NCI-H2196 treated with DMSO at 0.1 percent for 48 hours (cell line): ENCODE measurements around the gene RIOK3.
A peak's percentile ranks its signal among the peaks of the same experiment; 100 is the strongest.
"Not testable (repeated sequence)": the region's sequence is repeated elsewhere in the genome, so short reads cannot be mapped to it uniquely, and the experiment has no call there.

Source experiments
- DNase-seq: peaks from one replicate; lab custom pipeline; 2025; ENCODE audit not compliant: unreplicated experiment; lab: John Stamatoyannopoulos, UW

The RIOK3 gene

GRCh38 chr18:23452728-23453679 is at the start of gene RIOK3:
TSS of gene RIOK3 (plus strand) at chr18:23453287. CDS start at chr18:23453440, 153 bp downstream.
- DNase-seq = peak; percentile 95

- DNase-seq = no peak
Observed at GRCh38 chr18:23403310-23403709, 49.8 kb upstream of the RIOK3 start.

GRCh38 chr18:23405636-23406035 is 47.5 kb upstream of the RIOK3 start:
- no peak for DNase-seq

GRCh38 chr18:23406271-23406787 is 46.8 kb upstream of the RIOK3 start:
- no peak for DNase-seq

GRCh38 chr18:23412351-23412964 is 40.6 kb upstream of the RIOK3 start:
- DNase-seq = no peak

GRCh38 chr18:23415515-23415914 is 37.6 kb upstream of the RIOK3 start:
- no peak for DNase-seq

GRCh38 chr18:23416298-23416697 is 36.8 kb upstream of the RIOK3 start:
- DNase-seq = no peak

- DNase-seq = no peak
Observed at GRCh38 chr18:23421277-23421676, 31.8 kb upstream of the RIOK3 start.

GRCh38 chr18:23422751-23423418 is 30.2 kb upstream of the RIOK3 start:
- peak; percentile 31 for DNase-seq

- no peak for DNase-seq
Observed at GRCh38 chr18:23424616-23425015, 28.5 kb upstream of the RIOK3 start.

GRCh38 chr18:23428821-23429220 is 24.3 kb upstream of the RIOK3 start:
- DNase-seq = no peak

- not testable (repeated sequence) for DNase-seq
Observed at GRCh38 chr18:23429538-23429937, 23.5 kb upstream of the RIOK3 start.

- no peak for DNase-seq
Observed at GRCh38 chr18:23433360-23433759, 19.7 kb upstream of the RIOK3 start.

- DNase-seq = peak; percentile 33
Observed at GRCh38 chr18:23437357-23438045, 15.6 kb upstream of the RIOK3 start.

GRCh38 chr18:23438046-23438377 is 15.1 kb upstream of the RIOK3 start:
- no peak for DNase-seq

- no peak for DNase-seq
Observed at GRCh38 chr18:23438608-23439366, 14.3 kb upstream of the RIOK3 start.

GRCh38 chr18:23440131-23440530 is 13.0 kb upstream of the RIOK3 start:
- DNase-seq = no peak

- DNase-seq = no peak
Observed at GRCh38 chr18:23442958-23443357, 10.1 kb upstream of the RIOK3 start.

GRCh38 chr18:23448291-23448690 is 4.8 kb upstream of the RIOK3 start:
- DNase-seq = no peak

- DNase-seq = no peak
Observed at GRCh38 chr18:23450022-23450421, 3.1 kb upstream of the RIOK3 start.
